ENCODE results near the gene CCDC174.

The CCDC174 gene

GRCh38 chr3:14627815-14628214, 23.7 kb upstream of the CCDC174 start:
- Histone ChIP-seq H3K4me3 (IDR thresholded peaks at IDR 0.05; ENCODE audit: insufficient read depth, low read depth, low read length) (no peak overlapping the region), H3K9ac (no peak overlapping the region), H3K36me3 (ENCODE audit: insufficient read depth) (no peaks in the 10 kb centered on the region), H3K79me2 (ENCODE audit: insufficient read depth, low read depth) (no peaks in the 10 kb centered on the region), H4K20me1 (ENCODE audit: insufficient read depth) (no peaks in the 10 kb centered on the region), H3K4me2 (no peak overlapping the region), H3K27ac (no peak overlapping the region), H2AFZ (ENCODE audit: low read depth) (no peak overlapping the region), H3K27me3 (ENCODE audit: insufficient read depth, low read depth) (no peaks in the 10 kb centered on the region), H3K4me1 (ENCODE audit: low read depth, poor library complexity, severe bottlenecking) (no peaks in the 10 kb centered on the region)
- TF ChIP-seq CTCF (conservative IDR thresholded peaks at IDR 0.05; ENCODE audit: low read depth, low read length): no peak

- Histone ChIP-seq H2AFZ (ENCODE audit: low read depth) (no peak overlapping the region), H4K20me1 (ENCODE audit: insufficient read depth) (no peaks in the 10 kb centered on the region), H3K9ac (no peak overlapping the region), H3K36me3 (ENCODE audit: insufficient read depth) (no peaks in the 10 kb centered on the region), H3K4me1 (ENCODE audit: low read depth, poor library complexity, severe bottlenecking) (no peaks in the 10 kb centered on the region), H3K27ac (no peak overlapping the region), H3K79me2 (ENCODE audit: insufficient read depth, low read depth) (no peaks in the 10 kb centered on the region), H3K4me2 (no peak overlapping the region), H3K27me3 (ENCODE audit: insufficient read depth, low read depth) (no peaks in the 10 kb centered on the region), H3K4me3 (IDR thresholded peaks at IDR 0.05; ENCODE audit: insufficient read depth, low read depth, low read length) (no peak overlapping the region)
- no peak for TF ChIP-seq CTCF (conservative IDR thresholded peaks at IDR 0.05; ENCODE audit: low read depth, low read length)
Observed at GRCh38 chr3:14628406-14628805, 23.2 kb upstream of the CCDC174 start.

GRCh38 chr3:14630404-14631100, 21.0 kb upstream of the CCDC174 start:
- H3K4me1 ChIP-seq (ENCODE audit: low read depth, poor library complexity, severe bottlenecking): no peaks in the 10 kb centered on the region
- H3K27me3 ChIP-seq (ENCODE audit: insufficient read depth, low read depth): no peaks in the 10 kb centered on the region
- no peak overlapping the region for H3K9ac ChIP-seq
- H3K27ac ChIP-seq: no peak overlapping the region
- H3K4me3 ChIP-seq (IDR thresholded peaks at IDR 0.05; ENCODE audit: insufficient read depth, low read depth, low read length): no peak overlapping the region
- no peak overlapping the region for H2AFZ ChIP-seq (ENCODE audit: low read depth)
- no peaks in the 10 kb centered on the region for H3K36me3 ChIP-seq (ENCODE audit: insufficient read depth)
- H3K4me2 ChIP-seq: no peak overlapping the region
- H3K79me2 ChIP-seq (ENCODE audit: insufficient read depth, low read depth): no peaks in the 10 kb centered on the region
- no peaks in the 10 kb centered on the region for H4K20me1 ChIP-seq (ENCODE audit: insufficient read depth)
- no peak for TF ChIP-seq CTCF (conservative IDR thresholded peaks at IDR 0.05; ENCODE audit: low read depth, low read length)

- Histone ChIP-seq H3K36me3 (ENCODE audit: insufficient read depth) (no peaks in the 10 kb centered on the region), H3K79me2 (ENCODE audit: insufficient read depth, low read depth) (no peaks in the 10 kb centered on the region), H4K20me1 (ENCODE audit: insufficient read depth) (no peaks in the 10 kb centered on the region), H3K9ac (no peak overlapping the region), H3K4me3 (IDR thresholded peaks at IDR 0.05; ENCODE audit: insufficient read depth, low read depth, low read length) (no peak overlapping the region), H3K4me2 (no peak overlapping the region), H3K27me3 (ENCODE audit: insufficient read depth, low read depth) (no peaks in the 10 kb centered on the region), H2AFZ (ENCODE audit: low read depth) (no peak overlapping the region), H3K4me1 (ENCODE audit: low read depth, poor library complexity, severe bottlenecking) (no peaks in the 10 kb centered on the region), H3K27ac (no peak overlapping the region)
- no peak for TF ChIP-seq CTCF (conservative IDR thresholded peaks at IDR 0.05; ENCODE audit: low read depth, low read length)
Observed at GRCh38 chr3:14631101-14631497, 20.5 kb upstream of the CCDC174 start.
